Measurements from ENCODE around the gene MEGF10. TPM values are rescaled to one million over a fixed set of nuclear protein-coding genes. Genes with fewer than 3 reads are reported as not detected.
"Not testable (repeated sequence)": the region's sequence is repeated elsewhere in the genome, so short reads cannot be mapped to it uniquely, and the experiment has no call there.

The MEGF10 gene
- total RNA-seq, 2 experiments from 2014 or later: not detected

- H3K4me2 ChIP-seq (ENCODE audit: low read length): peak overlapping the region; percentile 14; the same call in 1 of the 2 replicates
- no peaks in the 10 kb centered on the region for H3K36me3 ChIP-seq (ENCODE audit: insufficient read depth, low read length)
- intact Hi-C loops (cut with micrococcal nuclease; ENCODE audit: unreplicated experiment): loop anchor here (1.0 to 10.0 kb wide), 5 partner anchors 181 to 977 kb away; no protein-coding TSS in a partner anchor
- H3K79me2 ChIP-seq (ENCODE audit: insufficient read depth, low read depth, low read length): no peaks in the 10 kb centered on the region
- no peaks in the 10 kb centered on the region for H3K9me2 ChIP-seq (ENCODE audit: insufficient read depth, low read length)
- ChIA-PET CTCF (ENCODE audit: unreplicated experiment) (no interaction called here), POLR2A (no interaction called here)
- H3K4me3 ChIP-seq (ENCODE audit: low read depth, low read length, poor library complexity, severe bottlenecking): no peak overlapping the region
- no peaks in the 10 kb centered on the region for H4K20me1 ChIP-seq (ENCODE audit: insufficient read depth, low read length)
- TF ChIP-seq EZH2phosphoT487 (IDR thresholded peaks at IDR 0.05; ENCODE audit: borderline replicate concordance, low read depth, low read length): no peak
- peak; percentile 92 for TF ChIP-seq CTCF (conservative IDR thresholded peaks at IDR 0.05; ENCODE audit: low read length)
- H3K4me1 ChIP-seq (ENCODE audit: insufficient read depth, low read length, poor library complexity, severe bottlenecking): no peaks in the 10 kb centered on the region
- no peak overlapping the region for H2AFZ ChIP-seq (ENCODE audit: low read length)
- H3K9me3 ChIP-seq (ENCODE audit: low read length): no peaks in the 10 kb centered on the region
- no peak overlapping the region for H3K27ac ChIP-seq (ENCODE audit: low read depth, low read length, poor library complexity, severe bottlenecking)
- DNase-seq (ENCODE audit: low spot score): peak; percentile 55
- no TSS peak for BruUV-seq (replicated peaks)
These were observed 23.4 kb downstream of the MEGF10 start for GRCh38 chr5:127313847-127314473.

- Histone ChIP-seq H3K4me1 (ENCODE audit: insufficient read depth, low read length, poor library complexity, severe bottlenecking) (peaks cover 13% of the 10 kb centered on the region), H3K36me3 (ENCODE audit: insufficient read depth, low read length) (no peaks in the 10 kb centered on the region), H3K27ac (ENCODE audit: low read depth, low read length, poor library complexity, severe bottlenecking) (no peak overlapping the region), H3K4me2 (ENCODE audit: low read length) (no peak overlapping the region), H3K79me2 (ENCODE audit: insufficient read depth, low read depth, low read length) (no peaks in the 10 kb centered on the region), H3K9me3 (ENCODE audit: low read length) (no peaks in the 10 kb centered on the region), H2AFZ (ENCODE audit: low read length) (no peak overlapping the region), H4K20me1 (ENCODE audit: insufficient read depth, low read length) (no peaks in the 10 kb centered on the region), H3K9me2 (ENCODE audit: insufficient read depth, low read length) (no peaks in the 10 kb centered on the region), H3K4me3 (ENCODE audit: low read depth, low read length, poor library complexity, severe bottlenecking) (no peak overlapping the region)
- DNase-seq (ENCODE audit: low spot score): no peak
- intact Hi-C loops (cut with micrococcal nuclease; ENCODE audit: unreplicated experiment): loop anchor here (10.0 kb wide), 2 partner anchors 179 to 471 kb away; no protein-coding TSS in a partner anchor
- CTCF ChIA-PET (ENCODE audit: unreplicated experiment): no interaction called here
- POLR2A ChIA-PET: interaction anchor here (0.5 kb wide), 2 partner anchors 520 to 684 kb away, joined by 3 to 4 read pairs; no protein-coding TSS in a partner anchor
- TF ChIP-seq EZH2phosphoT487 (IDR thresholded peaks at IDR 0.05; ENCODE audit: borderline replicate concordance, low read depth, low read length) (no peak), CTCF (conservative IDR thresholded peaks at IDR 0.05; ENCODE audit: low read length) (no peak)
- BruUV-seq (replicated peaks): no TSS peak
These were observed 25.4 kb downstream of the MEGF10 start for GRCh38 chr5:127316011-127316410.

DNA sequence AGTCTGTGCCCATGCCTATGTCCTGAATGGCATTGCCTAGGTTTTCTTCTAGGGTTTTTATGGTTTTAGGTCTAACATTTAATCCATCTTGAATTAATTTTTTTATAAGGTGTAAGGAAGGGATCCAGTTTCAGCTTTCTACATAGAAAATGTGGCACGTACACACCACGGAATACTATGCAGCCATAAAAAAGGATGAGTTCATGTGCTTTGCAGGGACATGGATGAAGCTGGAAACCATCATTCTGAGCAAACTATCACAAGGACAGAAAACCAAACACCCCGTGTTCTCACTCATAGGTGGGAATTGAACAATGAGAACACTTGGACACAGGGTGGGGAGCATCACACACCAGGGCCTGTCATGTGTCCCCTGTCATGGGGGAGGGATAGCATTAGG, 26.8 kb downstream of the MEGF10 start:
- H3K79me2 ChIP-seq (ENCODE audit: insufficient read depth, low read depth, low read length); CTCF ChIA-PET (ENCODE audit: unreplicated experiment); DNase-seq (ENCODE audit: low spot score); H3K9me2 ChIP-seq (ENCODE audit: insufficient read depth, low read length); H3K27ac ChIP-seq (ENCODE audit: low read depth, low read length, poor library complexity, severe bottlenecking); BruUV-seq (replicated peaks); POLR2A ChIA-PET; H3K9me3 ChIP-seq (ENCODE audit: low read length); H3K36me3 ChIP-seq (ENCODE audit: insufficient read depth, low read length); H3K4me3 ChIP-seq (ENCODE audit: low read depth, low read length, poor library complexity, severe bottlenecking); H3K4me2 ChIP-seq (ENCODE audit: low read length); H2AFZ ChIP-seq (ENCODE audit: low read length); H4K20me1 ChIP-seq (ENCODE audit: insufficient read depth, low read length): not testable (repeated sequence)
- intact Hi-C loops (cut with micrococcal nuclease; ENCODE audit: unreplicated experiment): loop anchor here (10.0 kb wide), 2 partner anchors 177 to 473 kb away; no protein-coding TSS in a partner anchor
- H3K4me1 ChIP-seq (ENCODE audit: insufficient read depth, low read length, poor library complexity, severe bottlenecking): peaks cover 15% of the 10 kb centered on the region

Data from OCI-LY7 (cell line).